Stimulated activated CD4-positive, alpha-beta T cell treated with anti-CD3 and anti-CD28 coated beads, Interleukin-2, amount 100 ng/mL, for 48 hours (primary cell): ENCODE data around the gene USP49.

Source experiments
- DNase-seq, 2 donors: peaks; one replicate each; pipeline ENCODE4 v3.0.0-alpha.2; 2020

The USP49 gene

GRCh38 chr6:41805830-41806774, 89.1 kb downstream of the USP49 start:
- no peak for DNase-seq

- DNase-seq = no peak
These were observed 93.8 kb downstream of the USP49 start for GRCh38 chr6:41801380-41801779.

- DNase-seq = no peak
These were observed 95.6 kb downstream of the USP49 start for GRCh38 chr6:41799559-41799911.

GRCh38 chr6:41798901-41799558, 96.1 kb downstream of the USP49 start:
- no peak for DNase-seq

DNA sequence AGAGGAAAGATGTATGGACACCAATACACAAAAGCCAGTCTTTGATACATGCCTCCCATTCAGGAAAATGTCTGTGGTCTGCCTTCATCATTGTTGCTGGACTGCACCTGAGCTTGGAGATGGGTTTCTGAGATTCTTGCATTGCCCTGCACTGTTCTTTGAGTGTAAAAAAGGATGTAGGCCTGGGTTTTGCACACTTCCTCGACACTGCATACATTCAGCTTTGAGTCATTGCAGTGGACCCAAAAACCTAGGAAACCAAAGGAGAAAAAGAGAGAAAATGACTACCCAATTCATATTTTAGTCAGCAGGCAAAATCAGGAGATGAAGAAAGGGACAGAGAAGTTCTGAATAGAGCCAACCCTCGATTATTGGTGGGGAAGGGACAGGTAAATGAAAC, 98.7 kb downstream of the USP49 start:
- no peak for DNase-seq

DNA sequence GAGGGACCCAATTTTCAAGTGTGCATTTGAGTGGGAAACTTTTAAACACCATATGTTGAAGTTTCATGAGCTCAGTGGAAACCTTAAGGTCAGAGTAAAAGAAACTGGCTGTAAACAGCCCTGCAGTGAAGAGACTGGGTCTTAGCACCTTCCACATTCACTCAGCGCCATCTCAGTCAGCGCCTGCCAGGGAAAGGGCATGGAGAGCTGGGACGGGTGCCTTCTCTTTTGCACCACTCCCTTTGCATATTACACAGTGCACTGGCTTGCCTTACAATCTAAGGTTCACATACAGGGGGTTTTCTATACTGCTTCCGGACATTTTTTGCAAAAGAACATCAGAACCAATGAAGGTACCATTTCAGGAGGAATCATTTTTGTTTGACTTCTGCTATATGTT, 103.2 kb downstream of the USP49 start:
- DNase-seq = no peak

GRCh38 chr6:41791305-41791704, 103.9 kb downstream of the USP49 start:
- no peak for DNase-seq

DNA sequence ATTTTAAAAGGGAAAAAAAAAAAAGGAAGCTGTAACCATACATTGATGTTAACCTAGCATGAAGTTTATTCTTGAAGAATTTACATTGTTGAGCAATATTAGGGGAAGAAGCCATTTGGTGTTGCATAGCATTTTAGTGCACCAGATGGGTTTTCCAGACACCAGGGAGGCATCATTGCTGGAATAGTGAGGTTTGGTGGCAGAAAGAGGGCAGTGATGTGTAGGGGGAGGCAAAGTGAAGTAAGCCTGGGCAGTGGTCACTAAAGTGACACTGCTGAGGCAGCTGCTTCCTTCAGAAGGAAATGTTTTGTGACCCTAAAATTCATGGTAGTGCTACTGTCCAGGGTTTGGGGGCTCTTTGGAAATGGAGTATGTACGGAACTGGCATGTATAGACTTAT, 105.1 kb downstream of the USP49 start:
- no peak for DNase-seq

GRCh38 chr6:41789390-41789724, 105.8 kb downstream of the USP49 start:
- no peak for DNase-seq

- peak; percentile 94 to 96 for DNase-seq
These were observed 107.8 kb downstream of the USP49 start, which contains the start of gene TOMM6 for GRCh38 chr6:41787219-41787917. Gene TOMM6, plus strand, starts transcription at chr6:41787694. Its CDS starts 4 bp downstream, at chr6:41787698.

GRCh38 chr6:41786451-41787218, 108.5 kb downstream of the USP49 start:
- DNase-seq = peak; percentile 87 to 88

GRCh38 chr6:41785689-41786450, 109.3 kb downstream of the USP49 start:
- no peak for DNase-seq

GRCh38 chr6:41785254-41785653, 109.9 kb downstream of the USP49 start:
- no peak for DNase-seq

- no peak for DNase-seq
These were observed 110.5 kb downstream of the USP49 start for GRCh38 chr6:41784581-41785171.

GRCh38 chr6:41783106-41783780, 111.9 kb downstream of the USP49 start:
- no peak for DNase-seq

- DNase-seq = no peak
These were observed 113.8 kb downstream of the USP49 start for GRCh38 chr6:41781366-41781730.

DNA sequence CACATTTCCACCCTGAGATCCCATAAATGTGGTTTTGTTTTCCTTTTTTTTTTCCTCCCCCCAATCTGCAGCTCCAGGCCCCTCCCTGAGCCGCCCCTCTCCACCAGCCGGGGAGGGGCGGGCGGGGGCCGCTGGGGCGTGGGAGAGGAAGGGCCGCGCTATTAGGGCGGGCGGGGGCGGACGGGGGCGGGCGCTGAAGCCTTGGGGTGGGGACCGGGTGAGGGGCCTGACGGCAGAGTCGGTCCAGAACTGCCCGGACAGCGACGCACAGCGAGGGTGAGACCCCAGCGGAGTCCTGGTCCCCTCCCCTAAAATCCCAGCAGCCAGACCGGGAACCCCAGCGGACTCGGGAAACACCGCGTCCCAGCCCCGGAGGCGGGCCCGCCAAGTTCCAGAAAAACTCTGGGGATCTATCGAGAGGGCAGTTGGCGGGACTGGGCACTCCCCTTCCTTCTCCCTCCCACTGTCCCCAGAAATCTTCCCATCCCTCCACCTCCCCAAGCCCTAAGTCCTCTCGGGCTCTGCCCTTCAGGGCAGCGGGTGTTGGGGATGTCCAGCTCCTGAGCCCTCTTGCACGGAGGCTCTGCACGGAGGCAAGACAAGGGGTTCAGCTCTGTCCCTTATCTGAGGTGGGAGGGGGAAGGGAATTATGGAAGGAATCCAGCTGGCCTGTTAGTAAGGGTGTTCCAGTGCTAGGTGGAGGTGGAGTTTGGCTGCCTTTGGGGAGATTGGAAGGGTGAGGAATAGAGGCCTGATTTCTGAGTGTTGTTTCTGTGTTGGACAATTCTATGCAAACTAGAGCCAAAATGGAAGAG, 114.4 kb downstream of the USP49 start, which contains the start of gene PRICKLE4:
Gene PRICKLE4 (plus strand): TSS at position 232 of the 815 bp plus-strand sequence. CDS start 2,692 bp downstream, outside the sequence.
- DNase-seq = no peak

DNA sequence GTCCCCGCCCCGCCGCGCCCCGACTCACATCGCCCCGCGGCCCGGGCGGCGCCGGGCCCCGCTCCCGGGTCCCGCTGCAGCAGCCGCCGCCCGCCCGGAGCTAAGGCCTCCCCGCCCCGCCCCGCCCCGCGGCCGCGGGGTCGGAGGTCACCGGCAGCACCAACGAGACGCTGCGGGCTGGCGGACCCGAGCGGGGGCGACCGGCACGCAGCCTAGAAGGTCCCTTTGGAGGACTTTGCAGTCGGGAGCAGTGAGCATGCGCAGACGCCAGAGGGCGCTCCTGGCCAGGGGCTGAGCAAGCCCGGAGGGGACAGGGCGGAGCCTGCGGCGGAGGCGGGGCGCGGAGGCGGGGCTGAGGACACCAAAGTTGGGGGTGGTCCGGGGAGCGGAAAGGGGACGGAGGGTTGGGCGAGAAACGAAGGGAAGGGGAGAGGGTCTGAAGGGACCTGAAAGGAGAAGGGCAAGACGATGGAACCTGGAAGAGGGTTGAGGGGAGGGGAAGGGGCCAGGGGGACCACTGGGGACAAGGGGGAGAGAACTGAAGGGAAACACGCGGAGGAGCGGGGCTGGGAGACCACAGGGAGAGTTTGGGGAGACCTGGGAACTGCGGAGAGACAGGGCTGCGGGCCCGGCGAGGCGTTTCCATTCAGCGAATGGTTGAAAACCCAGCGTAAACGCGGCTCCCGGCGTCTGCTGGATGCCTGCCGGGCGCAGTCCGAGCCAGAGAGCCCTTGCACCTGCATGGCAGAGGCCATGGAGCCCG, 115.2 kb downstream of the USP49 start, which contains the start of gene FRS3:
Gene FRS3 (minus strand): TSS at position 113 of the 763 bp plus-strand sequence. CDS start 2,913 bp downstream, outside the sequence.
- peak; percentile 100 for DNase-seq

- DNase-seq = no peak
These were observed 115.8 kb downstream of the USP49 start for GRCh38 chr6:41779336-41779735.
